NT2/D1 (cell line): Measurements from ENCODE around the gene TEX22.

Source experiments
- YY1 ChIP-seq: IDR thresholded peaks from 2 replicates; pipeline ENCODE4 v1.6.1; 2011; ENCODE audit not compliant: insufficient read length, insufficient read depth
- ZNF274 ChIP-seq: IDR thresholded peaks from 2 replicates; pipeline ENCODE4 v1.6.1; 2011; ENCODE audit warnings: mild to moderate bottlenecking, low read depth, low read length

DNA sequence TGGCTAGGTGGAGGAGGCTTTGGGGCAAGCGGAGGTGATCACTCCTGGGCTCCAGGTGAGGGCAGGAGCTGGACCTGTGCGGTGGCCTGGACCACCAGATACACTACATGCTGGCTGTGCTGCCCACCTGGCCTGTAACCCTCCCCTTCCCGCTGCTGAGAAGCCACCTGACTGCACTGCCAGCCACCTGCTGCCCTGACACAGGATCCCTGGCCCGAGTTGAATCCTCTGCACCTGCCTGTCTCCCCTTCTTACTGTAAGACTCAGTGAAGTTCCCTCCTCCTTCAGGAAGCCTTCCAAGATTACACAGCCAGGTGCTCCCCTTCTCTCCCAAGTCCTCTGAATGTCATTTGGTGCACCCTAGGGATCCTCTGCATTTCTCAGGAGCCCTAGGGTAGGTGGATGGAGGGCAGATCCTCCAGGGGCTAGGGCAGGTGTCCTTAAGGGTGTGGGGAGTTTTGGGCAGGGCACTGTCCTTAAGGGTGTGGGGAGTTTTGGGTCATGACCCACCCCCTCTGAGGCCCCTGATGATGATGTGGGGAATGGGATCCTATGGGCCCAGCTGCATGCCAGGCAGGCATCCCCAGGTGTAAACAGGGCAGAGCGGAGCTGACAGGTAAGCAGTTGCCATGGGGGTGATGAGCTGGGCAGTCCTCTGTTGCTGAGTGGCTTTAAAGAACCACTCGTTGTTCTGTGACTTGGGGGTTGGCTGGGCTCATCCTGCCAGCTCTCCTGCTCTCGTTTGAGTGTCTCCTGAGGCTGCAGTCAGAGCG lies 14.6 kb downstream of the TEX22 start:
- TF ChIP-seq ZNF274 = no peak
- no peak for TF ChIP-seq YY1
